ENCODE results near the gene ASS1.

DNA sequence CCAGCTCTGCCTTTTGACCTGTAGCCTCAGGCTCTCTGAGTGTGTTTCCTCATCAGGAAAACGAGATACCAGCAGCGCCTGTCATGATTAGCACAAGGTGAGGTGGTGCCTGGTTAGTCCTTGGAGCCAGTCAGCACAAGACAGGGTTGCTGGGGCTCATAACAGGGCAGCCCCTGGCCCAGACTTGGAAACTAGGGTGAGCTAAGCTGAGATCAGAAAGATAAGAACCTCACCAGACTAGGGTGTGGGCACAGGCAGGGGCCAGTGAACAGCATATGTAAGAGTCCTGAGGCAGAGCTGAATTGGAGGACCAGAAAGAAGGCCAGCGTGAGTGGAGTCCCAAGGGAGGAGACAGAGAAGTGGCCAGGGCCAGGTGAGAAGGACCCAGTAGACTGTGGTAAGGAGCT is 91.9 kb downstream of the ASS1 start:
- TF ChIP-seq, protein P1, sequence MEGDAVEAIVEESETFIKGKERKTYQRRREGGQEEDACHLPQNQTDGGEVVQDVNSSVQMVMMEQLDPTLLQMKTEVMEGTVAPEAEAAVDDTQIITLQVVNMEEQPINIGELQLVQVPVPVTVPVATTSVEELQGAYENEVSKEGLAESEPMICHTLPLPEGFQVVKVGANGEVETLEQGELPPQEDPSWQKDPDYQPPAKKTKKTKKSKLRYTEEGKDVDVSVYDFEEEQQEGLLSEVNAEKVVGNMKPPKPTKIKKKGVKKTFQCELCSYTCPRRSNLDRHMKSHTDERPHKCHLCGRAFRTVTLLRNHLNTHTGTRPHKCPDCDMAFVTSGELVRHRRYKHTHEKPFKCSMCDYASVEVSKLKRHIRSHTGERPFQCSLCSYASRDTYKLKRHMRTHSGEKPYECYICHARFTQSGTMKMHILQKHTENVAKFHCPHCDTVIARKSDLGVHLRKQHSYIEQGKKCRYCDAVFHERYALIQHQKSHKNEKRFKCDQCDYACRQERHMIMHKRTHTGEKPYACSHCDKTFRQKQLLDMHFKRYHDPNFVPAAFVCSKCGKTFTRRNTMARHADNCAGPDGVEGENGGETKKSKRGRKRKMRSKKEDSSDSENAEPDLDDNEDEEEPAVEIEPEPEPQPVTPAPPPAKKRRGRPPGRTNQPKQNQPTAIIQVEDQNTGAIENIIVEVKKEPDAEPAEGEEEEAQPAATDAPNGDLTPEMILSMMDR (IDR thresholded peaks at IDR 0.05), result no peak
- no peak for TF ChIP-seq POLR2A (IDR thresholded peaks at IDR 0.05)

Data from testis (tissue), 2 donors.